Neuron (in vitro differentiated cells): Measurements from ENCODE around the gene THSD4.

Experiments
- H2AFZ ChIP-seq: one replicate; pipeline ENCODE4 v1.6.1; 2013; ENCODE audit warnings: low read depth, mild to moderate bottlenecking, inconsistent platforms, low read length, moderate library complexity
- H3K27me3 ChIP-seq: one replicate; pipeline ENCODE4 v1.6.1; 2013; ENCODE audit warnings: low read length; ENCODE audit not compliant: insufficient read depth
- H3K36me3 ChIP-seq: one replicate; pipeline ENCODE4 v1.6.1; 2013; ENCODE audit warnings: low read length; ENCODE audit not compliant: insufficient read depth
- H3K4me1 ChIP-seq: one replicate; pipeline ENCODE4 v1.6.1; 2013; ENCODE audit warnings: low read length; ENCODE audit not compliant: insufficient read depth
- H3K4me3 ChIP-seq: 2 replicates; pipeline ENCODE4 v1.5.1; 2013; ENCODE audit warnings: mild to moderate bottlenecking, low read length, moderate library complexity
- H3K9me3 ChIP-seq: one replicate; pipeline ENCODE4 v1.6.1; 2013; ENCODE audit warnings: low read length

The THSD4 gene

DNA sequence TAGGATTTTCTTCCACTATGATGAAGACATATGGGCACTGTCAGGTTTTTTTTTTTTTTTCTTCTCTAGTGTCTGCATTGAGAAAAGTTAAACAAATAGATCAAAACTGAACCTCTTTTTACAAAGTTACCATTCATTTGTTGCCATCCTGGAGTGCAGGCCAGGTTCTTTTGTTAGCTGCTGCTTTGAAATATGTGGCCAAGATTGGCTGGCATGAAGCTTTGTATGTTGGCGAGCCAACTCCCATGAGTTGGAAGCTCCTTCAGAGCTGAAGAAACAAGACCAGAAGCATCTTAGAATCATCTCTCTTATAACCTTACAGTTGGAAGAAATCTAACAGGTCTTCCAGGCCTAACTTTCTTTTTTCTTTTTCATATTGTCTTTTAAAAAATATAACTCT is 346.5 kb downstream of the THSD4 start:
- Histone ChIP-seq H3K36me3 (no peaks in the 10 kb centered on the region), H3K4me3 (no peak overlapping the region), H2AFZ (no peak overlapping the region), H3K9me3 (no peaks in the 10 kb centered on the region), H3K4me1 (no peaks in the 10 kb centered on the region), H3K27me3 (peaks cover 6% of the 10 kb centered on the region)

DNA sequence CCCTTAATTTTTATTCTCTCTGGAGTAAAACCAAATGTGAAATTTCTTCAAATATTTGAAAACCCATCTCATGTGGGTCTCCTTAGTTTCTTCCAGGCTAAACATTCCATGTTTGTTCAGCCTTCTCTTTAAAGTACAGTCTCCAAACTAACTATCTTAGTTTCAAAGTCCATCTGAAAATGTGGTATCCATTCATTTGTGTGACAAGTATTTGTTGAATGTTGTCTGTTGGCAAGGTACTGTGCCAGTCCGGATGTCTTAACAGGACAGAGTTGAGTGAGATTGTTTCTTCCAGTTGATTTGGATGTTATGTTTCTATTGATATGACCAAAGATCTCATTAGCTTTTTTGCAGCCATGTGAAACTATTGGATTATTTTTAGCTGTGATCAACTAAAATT is 347.4 kb downstream of the THSD4 start:
- Histone ChIP-seq H3K4me1 (no peaks in the 10 kb centered on the region), H2AFZ (no peak overlapping the region), H3K36me3 (no peaks in the 10 kb centered on the region), H3K27me3 (peaks cover 6% of the 10 kb centered on the region), H3K9me3 (no peaks in the 10 kb centered on the region), H3K4me3 (no peak overlapping the region)

DNA sequence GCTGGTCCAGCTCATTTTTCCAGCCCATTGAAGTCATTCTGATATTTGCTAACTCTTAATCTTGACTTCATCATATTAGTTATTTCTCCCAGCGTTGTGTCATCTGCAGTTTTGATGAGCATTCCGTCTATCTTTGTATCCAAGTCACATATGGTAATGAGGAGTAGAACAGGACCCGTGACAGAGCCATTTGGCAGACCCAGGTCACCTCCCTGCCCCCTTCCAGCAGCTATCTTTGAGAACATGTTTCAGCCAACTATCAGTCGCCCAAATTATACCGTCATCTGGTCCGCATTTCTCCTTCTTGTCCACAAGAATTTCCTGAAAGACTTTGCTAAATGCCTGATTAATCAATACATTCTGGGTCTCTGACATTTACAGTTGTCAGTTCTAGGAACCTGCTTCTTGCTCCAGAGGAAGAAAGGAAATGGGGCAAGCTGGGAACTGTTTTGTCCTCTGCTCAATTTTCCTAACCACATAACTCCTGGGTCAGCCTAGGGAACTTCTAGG is 347.9 kb downstream of the THSD4 start:
- H3K27me3 ChIP-seq, result peaks cover 6% of the 10 kb centered on the region
- H2AFZ ChIP-seq, result no peak overlapping the region
- H3K4me3 ChIP-seq, result no peak overlapping the region
- no peaks in the 10 kb centered on the region for H3K4me1 ChIP-seq
- H3K9me3 ChIP-seq, result no peaks in the 10 kb centered on the region
- H3K36me3 ChIP-seq, result no peaks in the 10 kb centered on the region

DNA sequence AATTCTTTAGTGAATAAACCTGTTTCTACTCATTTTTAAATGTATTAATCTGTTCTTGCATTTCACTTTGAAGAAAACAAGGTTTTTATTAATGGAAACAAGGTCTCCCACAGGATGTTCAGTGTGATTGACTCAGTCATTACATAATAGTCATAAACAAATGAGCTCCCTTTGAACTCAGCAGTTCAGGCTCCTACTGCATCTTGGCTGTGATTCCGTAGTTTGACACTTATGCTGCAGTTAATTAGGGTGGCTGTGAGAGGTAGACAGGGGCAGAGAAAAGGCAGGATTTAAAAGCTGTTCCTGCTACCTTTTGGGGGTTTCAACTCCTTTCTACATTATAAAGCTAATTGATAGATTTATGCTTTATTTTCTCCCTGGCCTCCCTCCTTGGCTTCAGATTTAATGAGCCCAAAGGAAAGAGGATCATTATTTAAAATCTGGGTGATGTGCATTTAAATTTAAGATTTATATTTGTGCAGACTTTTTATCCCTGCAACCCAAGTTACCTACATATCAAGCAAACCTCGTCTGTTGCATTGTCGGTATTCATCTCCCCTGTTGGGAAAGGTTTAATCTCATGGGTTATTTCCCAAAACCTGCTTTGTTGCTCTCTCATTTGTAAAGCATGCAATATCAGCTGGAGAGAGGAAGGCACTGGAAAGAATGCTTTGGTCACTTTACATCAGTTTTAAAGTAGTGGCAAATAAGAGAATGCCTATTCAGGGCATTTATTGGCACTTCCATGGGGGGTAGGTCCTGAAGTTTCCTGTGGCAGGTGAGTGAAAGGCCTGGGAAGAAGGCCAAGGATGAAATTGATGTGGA is 350.1 kb downstream of the THSD4 start:
- no peak overlapping the region for H3K4me3 ChIP-seq
- H2AFZ ChIP-seq, result no peak overlapping the region
- H3K36me3 ChIP-seq, result no peaks in the 10 kb centered on the region
- peaks cover 6% of the 10 kb centered on the region for H3K27me3 ChIP-seq
- H3K9me3 ChIP-seq, result no peaks in the 10 kb centered on the region
- no peaks in the 10 kb centered on the region for H3K4me1 ChIP-seq

DNA sequence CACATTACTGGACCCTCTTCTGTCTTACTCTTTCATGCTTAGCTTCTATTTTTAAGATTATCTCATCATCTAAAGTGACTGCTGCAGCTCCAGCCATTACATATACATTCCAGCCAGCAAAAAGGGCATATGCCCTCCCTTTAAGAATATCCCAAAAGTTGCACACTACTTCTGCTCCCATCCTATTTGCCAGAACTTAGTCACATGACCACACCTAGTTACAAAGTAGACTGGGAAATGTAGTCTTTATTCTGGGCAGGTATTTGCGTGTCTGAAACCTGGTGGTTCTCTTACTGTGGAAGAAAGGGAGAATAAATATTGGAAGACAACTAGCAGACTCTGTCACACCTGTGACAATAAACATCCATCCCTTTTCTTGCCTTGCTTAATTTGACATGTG is 353.4 kb downstream of the THSD4 start:
- no peaks in the 10 kb centered on the region for H3K9me3 ChIP-seq
- no peaks in the 10 kb centered on the region for H3K36me3 ChIP-seq
- H3K27me3 ChIP-seq, result peaks cover 3% of the 10 kb centered on the region
- H2AFZ ChIP-seq, result no peak overlapping the region
- no peaks in the 10 kb centered on the region for H3K4me1 ChIP-seq
- H3K4me3 ChIP-seq, result no peak overlapping the region

DNA sequence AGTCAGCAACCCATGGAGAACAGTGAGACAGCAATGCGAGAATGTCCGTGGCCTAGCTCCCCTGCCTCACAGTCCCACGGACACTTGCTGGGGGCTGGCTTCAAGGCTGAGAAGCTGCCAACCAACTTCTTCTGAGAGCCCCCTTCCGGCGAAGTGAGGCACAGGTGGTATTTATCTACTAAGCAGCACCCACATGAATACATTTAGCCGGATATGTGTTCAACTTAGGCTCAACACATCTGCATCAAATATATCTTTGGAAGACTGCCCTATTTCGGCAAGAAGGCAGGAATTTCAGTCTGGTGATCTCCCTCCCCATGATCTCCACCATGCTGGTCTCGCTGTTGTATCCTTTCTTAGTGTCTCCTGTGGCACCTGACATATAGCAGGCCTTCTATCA is 354.1 kb downstream of the THSD4 start:
- Histone ChIP-seq H2AFZ (no peak overlapping the region), H3K27me3 (peaks cover 3% of the 10 kb centered on the region), H3K4me1 (no peaks in the 10 kb centered on the region), H3K36me3 (no peaks in the 10 kb centered on the region), H3K4me3 (no peak overlapping the region), H3K9me3 (no peaks in the 10 kb centered on the region)

DNA sequence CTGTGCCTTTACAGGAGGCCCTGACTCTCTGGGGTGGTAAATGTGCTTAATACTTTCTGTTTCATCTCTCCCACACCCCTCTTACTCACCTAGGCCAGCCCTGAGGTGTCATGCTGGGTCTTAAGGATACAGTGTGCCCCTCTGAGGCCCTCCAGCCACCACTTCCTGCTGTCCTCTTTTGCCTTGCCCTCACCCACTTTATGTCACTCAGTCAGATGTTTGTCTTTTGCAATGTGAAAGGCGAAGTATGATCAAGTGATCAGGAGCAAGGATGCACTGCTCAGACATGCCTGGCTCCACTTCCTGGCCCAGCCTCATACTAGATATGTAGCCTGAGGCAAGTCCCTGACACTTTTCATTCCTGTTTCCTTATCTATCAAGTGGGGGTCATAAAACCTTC is 356.1 kb downstream of the THSD4 start:
- Histone ChIP-seq H3K9me3 (no peaks in the 10 kb centered on the region), H3K27me3 (no peaks in the 10 kb centered on the region), H3K4me3 (no peak overlapping the region), H2AFZ (no peak overlapping the region), H3K36me3 (no peaks in the 10 kb centered on the region), H3K4me1 (no peaks in the 10 kb centered on the region)

DNA sequence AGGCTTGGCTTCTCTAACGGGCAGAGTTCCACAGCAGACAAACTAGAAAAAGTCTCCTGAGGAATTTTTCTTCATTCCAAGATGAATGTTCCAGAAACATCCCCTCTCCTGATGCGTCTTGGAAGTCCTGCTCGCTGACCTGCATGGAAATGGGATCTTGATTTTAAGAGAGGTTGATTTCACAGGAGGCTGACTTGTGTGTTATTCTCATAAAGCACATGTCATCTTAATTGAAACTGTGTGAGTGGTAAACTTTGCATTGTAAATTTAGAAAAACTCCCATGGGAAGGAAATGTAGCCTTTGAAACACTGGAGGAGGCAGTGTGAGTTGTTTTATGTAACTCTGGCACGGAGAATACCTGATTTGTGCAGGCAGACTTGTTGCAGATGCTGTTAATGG is 357.3 kb downstream of the THSD4 start:
- Histone ChIP-seq H3K9me3 (no peaks in the 10 kb centered on the region), H3K4me3 (no peak overlapping the region), H3K27me3 (no peaks in the 10 kb centered on the region), H3K4me1 (no peaks in the 10 kb centered on the region), H2AFZ (no peak overlapping the region), H3K36me3 (no peaks in the 10 kb centered on the region)

DNA sequence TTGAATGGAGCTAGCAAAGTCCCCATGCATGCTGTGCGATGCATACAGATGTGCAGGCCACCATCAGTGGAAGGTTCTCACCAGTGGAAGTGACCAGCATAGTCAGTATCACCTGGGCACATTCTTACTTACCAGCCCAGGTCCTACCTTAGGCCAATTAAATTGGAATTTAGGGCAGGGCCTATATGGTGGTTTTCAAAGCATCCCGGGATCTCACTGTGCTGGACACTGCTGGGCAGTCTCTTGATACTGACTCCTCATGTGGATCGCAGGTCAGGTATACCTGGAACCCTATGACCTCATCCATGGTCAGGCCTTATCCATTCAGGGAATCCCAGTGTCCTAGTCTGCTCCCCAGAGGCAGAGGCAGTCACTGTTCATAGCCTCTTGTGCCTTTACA is 358.5 kb downstream of the THSD4 start:
- H3K36me3 ChIP-seq, result no peaks in the 10 kb centered on the region
- no peaks in the 10 kb centered on the region for H3K4me1 ChIP-seq
- H3K27me3 ChIP-seq, result no peaks in the 10 kb centered on the region
- H2AFZ ChIP-seq, result no peak overlapping the region
- no peak overlapping the region for H3K4me3 ChIP-seq
- no peaks in the 10 kb centered on the region for H3K9me3 ChIP-seq

DNA sequence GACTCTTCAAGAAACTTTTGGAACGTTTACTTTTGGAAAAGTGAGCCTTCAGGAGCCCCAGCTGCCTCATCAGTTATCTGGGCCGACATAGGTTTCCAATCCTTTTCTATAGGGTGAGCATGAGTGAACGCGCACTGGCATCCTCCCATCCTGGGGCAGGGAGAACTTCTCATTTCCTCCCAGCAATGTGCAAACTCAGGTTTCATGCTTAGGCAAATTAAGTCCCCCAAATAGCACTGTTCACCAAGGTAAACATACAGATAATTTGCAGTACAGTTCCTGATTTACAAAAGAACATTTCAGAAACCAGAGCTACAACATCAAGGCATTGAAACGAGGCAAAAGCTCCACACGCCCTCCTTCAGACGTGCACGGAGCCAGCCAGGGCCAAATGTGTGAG is 361.6 kb downstream of the THSD4 start:
- no peaks in the 10 kb centered on the region for H3K9me3 ChIP-seq
- H3K4me1 ChIP-seq, result no peaks in the 10 kb centered on the region
- H3K27me3 ChIP-seq, result no peaks in the 10 kb centered on the region
- H3K4me3 ChIP-seq, result no peak overlapping the region
- H2AFZ ChIP-seq, result no peak overlapping the region
- no peaks in the 10 kb centered on the region for H3K36me3 ChIP-seq

DNA sequence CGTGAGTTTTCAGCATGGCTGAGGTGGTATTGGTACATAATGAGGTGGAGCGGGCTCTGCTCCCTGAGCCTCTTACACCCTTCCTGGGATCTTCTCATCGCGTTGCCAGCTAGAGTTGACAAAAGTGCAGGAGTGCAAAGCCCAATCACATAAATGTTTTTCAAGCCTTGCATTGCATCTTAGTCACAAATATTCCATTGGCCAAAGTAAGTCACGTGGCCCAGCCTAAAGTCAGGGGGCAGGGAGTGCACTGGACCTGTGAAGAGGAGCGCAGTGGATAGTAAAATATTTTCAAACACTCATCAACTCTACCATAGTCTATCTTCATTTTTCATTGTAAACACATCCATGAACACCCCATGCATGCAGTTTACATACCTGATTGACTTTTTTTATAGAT is 365.3 kb downstream of the THSD4 start:
- Histone ChIP-seq H3K9me3 (no peaks in the 10 kb centered on the region), H3K27me3 (no peaks in the 10 kb centered on the region), H3K36me3 (no peaks in the 10 kb centered on the region), H3K4me1 (no peaks in the 10 kb centered on the region), H3K4me3 (no peak overlapping the region), H2AFZ (no peak overlapping the region)

DNA sequence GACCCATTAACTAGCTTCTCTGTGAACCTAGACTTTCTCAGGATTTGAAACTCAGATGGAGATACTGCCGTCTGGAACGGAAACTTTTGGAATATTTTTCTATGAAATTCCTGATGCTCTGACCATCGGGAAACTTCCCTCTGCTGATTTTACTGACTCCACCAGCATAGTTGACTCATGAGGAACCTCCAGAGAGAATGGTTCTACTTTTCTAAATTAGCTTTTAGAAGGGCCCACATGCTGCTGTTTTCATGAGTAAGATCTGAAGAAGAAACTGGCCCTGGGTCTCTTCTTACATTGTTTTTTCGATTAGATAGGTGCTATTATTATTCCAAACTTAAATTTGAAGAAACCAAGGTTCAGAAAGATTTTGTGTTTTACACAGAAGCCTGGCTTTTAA is 368.8 kb downstream of the THSD4 start:
- no peaks in the 10 kb centered on the region for H3K36me3 ChIP-seq
- no peaks in the 10 kb centered on the region for H3K27me3 ChIP-seq
- H3K9me3 ChIP-seq, result no peaks in the 10 kb centered on the region
- H3K4me3 ChIP-seq, result no peak overlapping the region
- no peak overlapping the region for H2AFZ ChIP-seq
- no peaks in the 10 kb centered on the region for H3K4me1 ChIP-seq

DNA sequence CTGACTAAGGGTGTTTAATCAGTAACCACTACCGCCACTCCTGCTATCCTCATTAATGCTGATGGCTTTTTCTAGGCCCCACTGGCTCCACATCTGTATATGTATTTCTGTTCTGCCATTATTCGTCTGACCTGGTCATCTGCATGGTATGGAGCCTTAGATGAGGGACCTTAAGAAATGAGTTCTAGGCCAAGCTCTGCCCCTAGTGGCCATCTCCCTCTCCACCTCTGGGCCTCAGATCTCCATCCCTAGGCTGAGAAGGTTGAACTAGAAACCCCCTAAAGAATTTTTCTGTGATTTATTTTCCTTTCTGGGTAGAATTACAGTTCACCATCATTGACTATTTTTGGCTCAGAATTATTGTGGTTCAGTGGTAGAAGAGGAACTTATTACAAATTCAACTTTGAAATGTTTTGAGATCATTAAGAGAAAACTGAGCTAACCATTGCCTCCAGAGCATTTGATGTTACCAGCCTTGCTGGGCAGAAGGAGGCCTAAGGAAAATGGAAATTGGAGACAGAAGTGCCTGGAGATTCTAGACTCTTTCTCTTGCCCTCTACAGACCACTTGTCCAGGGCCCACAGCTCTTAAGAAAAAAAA is 369.9 kb downstream of the THSD4 start:
- H2AFZ ChIP-seq, result no peak overlapping the region
- no peak overlapping the region for H3K4me3 ChIP-seq
- H3K27me3 ChIP-seq, result no peaks in the 10 kb centered on the region
- H3K9me3 ChIP-seq, result no peaks in the 10 kb centered on the region
- no peaks in the 10 kb centered on the region for H3K36me3 ChIP-seq
- H3K4me1 ChIP-seq, result no peaks in the 10 kb centered on the region
